Esophagus squamous epithelium (tissue), 5 donors: Measurements from ENCODE around the gene ZFPM1. TPM values are rescaled to one million over a fixed set of nuclear protein-coding genes. Genes with fewer than 3 reads are reported as not detected.

Experiments used
- DNase-seq: peaks from one replicate; lab custom pipeline; 2025; lab: John Stamatoyannopoulos, UW
- H3K27ac ChIP-seq, 4 donors: fragments of 200-600 bp; sonication (generic); one replicate each; pipeline ENCODE4 v1.5.1; 2016 to 2019; ENCODE audit warnings: mild to moderate bottlenecking in 1 of 4
- H3K27me3 ChIP-seq, 4 donors: fragments of 200-600 bp; sonication (generic); 1 replicate in 3 of 4; 2 replicates in 1 of 4; pipeline versions ENCODE4 v1.5.1 to v1.6.0; 2017 to 2021; ENCODE audit warnings: antibody characterized with exemption in 1 of 4
- H3K36me3 ChIP-seq, 3 donors: fragments of 200-600 bp; sonication (generic); one replicate each; pipeline ENCODE4 v1.5.1; 2016 to 2019
- H3K4me1 ChIP-seq, 3 donors: fragments of 200-600 bp; sonication (generic); one replicate each; pipeline ENCODE4 v1.5.1; 2017 to 2019
- H3K4me3 ChIP-seq, 4 donors: fragments of 200-600 bp; sonication (generic); 1 replicate in 3 of 4; 2 replicates in 1 of 4; pipeline ENCODE4 v1.5.1; 2016 to 2019; ENCODE audit warnings: mild to moderate bottlenecking in 2 of 4, moderate library complexity in 1 of 4
- H3K9me3 ChIP-seq, 3 donors: fragments of 200-600 bp; sonication (generic); one replicate each; pipeline ENCODE4 v1.5.1; 2016 to 2019
- POLR2A ChIP-seq, 4 donors: fragments of 450-650 bp; IDR thresholded peaks; one replicate each; pipeline ENCODE4 v1.6.1; 2017; ENCODE audit warnings: antibody characterized with exemption in 4 of 4, mild to moderate bottlenecking in 4 of 4, moderate library complexity in 3 of 4
- WGBS, 2 donors: methylation state at CpG; one replicate each; pipeline ENCODE4 v1.1.5; 2018; 5-methylcytosine and 5-hydroxymethylcytosine counted together
- intact Hi-C: fragments of 100-400 bp; cut with DNase I; formaldehyde crosslinking; loops from one replicate; pipeline ENCODE4 v1.15.0; 2022
- total RNA-seq, 4 donors: library from RNA; depleted of rRNA; stranded (reverse); fragments of >200 nt; gene quantifications; one replicate each; pipeline ENCODE4 v1.1.0, GENCODE V29; 2016
- TF ChIP-seq, protein P1 (sequence below), 6 experiments: fragments of 450-650 bp in 4 of 6; fragments of 200-600 bp in 2 of 6; sonication (generic) in 2 of 6; IDR thresholded peaks; one replicate each; pipeline ENCODE4 v1.5.1; 2016 to 2019; ENCODE audit warnings: antibody characterized with exemption in 6 of 6, mild to moderate bottlenecking in 4 of 6, moderate library complexity in 4 of 6
- donor health status: DM: yes; HTN: yes; CAD: no.

The ZFPM1 gene
- total RNA-seq, 4 donors from 2014 or later = 0.67 to 1.7 (median 1.2) TPM

DNA sequence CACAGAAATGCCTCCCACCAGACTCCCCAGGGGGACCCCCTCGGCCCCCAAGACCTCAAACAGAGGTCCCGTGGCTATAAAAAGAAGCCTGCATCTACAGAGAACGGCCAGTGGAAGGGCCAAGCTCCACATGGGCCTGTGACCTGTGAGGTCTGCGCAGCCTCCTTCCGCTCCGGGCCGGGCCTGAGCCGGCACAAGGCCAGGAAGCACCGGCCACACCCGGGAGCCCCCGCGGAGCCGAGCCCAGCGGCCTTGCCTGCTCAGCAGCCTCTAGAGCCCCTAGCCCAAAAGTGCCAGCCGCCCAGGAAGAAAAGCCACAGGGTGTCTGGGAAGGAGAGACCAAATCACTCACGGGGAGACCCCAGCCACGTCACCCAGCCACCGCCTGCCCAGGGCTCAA, 18.3 kb upstream of the ZFPM1 start:
- H3K9me3 ChIP-seq = no peaks in the 10 kb centered on the region

DNA sequence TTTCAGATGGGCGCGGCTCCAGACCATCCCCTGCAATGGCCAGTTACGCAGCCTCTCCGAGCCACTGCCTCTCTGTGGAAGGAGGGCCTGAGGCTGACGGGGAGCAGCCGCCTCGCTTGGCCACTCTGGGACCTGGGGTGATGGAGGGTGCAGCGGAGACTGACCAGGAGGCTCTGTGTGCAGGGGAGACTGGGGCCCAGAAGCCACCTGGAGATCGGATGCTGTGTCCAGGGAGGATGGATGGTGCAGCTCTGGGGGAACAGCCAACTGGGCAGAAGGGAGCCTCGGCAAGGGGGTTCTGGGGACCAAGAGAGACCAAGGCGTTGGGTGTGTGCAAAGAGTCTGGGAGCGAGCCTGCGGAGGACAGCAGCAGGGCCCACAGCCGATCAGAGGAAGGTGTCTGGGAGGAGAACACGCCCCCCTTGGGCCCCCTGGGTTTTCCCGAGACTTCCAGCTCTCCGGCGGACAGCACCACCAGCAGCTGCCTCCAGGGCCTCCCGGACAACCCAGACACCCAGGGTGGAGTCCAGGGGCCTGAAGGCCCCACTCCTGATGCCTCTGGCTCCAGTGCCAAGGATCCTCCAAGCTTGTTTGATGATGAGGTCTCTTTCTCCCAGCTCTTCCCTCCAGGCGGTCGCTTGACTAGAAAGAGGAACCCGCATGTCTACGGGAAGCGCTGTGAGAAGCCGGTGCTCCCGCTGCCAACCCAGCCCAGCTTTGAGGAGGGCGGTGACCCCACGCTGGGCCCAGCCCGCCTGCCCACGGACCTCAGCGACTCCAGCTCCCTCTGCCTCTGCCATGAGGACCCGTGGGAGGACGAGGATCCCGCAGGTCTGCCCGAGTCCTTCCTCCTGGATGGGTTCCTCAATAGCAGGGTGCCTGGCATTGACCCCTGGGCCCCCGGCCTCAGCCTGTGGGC, 17.4 kb upstream of the ZFPM1 start:
- Histone ChIP-seq H3K4me3 (no peak overlapping the region), H3K9me3 (no peaks in the 10 kb centered on the region), H3K27ac (no peak overlapping the region), H3K4me1 (peaks cover 4 to 16% (median 9%) of the 10 kb centered on the region in 3 donors), H3K36me3 (no peaks in the 10 kb centered on the region), H3K27me3 (peaks cover 0 to 72% (median 2%) of the 10 kb centered on the region in 4 donors)
- TF ChIP-seq POLR2A (IDR thresholded peaks at IDR 0.05) = no peak
- TF ChIP-seq, protein P1, sequence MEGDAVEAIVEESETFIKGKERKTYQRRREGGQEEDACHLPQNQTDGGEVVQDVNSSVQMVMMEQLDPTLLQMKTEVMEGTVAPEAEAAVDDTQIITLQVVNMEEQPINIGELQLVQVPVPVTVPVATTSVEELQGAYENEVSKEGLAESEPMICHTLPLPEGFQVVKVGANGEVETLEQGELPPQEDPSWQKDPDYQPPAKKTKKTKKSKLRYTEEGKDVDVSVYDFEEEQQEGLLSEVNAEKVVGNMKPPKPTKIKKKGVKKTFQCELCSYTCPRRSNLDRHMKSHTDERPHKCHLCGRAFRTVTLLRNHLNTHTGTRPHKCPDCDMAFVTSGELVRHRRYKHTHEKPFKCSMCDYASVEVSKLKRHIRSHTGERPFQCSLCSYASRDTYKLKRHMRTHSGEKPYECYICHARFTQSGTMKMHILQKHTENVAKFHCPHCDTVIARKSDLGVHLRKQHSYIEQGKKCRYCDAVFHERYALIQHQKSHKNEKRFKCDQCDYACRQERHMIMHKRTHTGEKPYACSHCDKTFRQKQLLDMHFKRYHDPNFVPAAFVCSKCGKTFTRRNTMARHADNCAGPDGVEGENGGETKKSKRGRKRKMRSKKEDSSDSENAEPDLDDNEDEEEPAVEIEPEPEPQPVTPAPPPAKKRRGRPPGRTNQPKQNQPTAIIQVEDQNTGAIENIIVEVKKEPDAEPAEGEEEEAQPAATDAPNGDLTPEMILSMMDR (IDR thresholded peaks at IDR 0.05) = no peak
- intact Hi-C loops = loop anchor here (5.0 kb wide), 1 partner anchor 238 kb away; no protein-coding TSS in a partner anchor
- WGBS, 2 donors = 81 to 92% methylated on average over 3 to 13 of the region's 36 CpGs
- no peak for DNase-seq

More for the DNA sequence above, 18.3 kb upstream of the ZFPM1 start:
- no CpG with 5 or more reads among the region's 18 CpGs for WGBS, 2 donors
- Histone ChIP-seq H3K27me3 (peaks cover 0 to 81% (median 8%) of the 10 kb centered on the region in 4 donors), H3K36me3 (no peaks in the 10 kb centered on the region), H3K27ac (no peak overlapping the region), H3K4me1 (peaks cover 7 to 26% (median 11%) of the 10 kb centered on the region in 3 donors), H3K4me3 (no peak overlapping the region)
- no peak for DNase-seq
- intact Hi-C loops = loop anchor here (5.0 kb wide), 1 partner anchor 237 kb away; no protein-coding TSS in a partner anchor
- no peak for TF ChIP-seq POLR2A (IDR thresholded peaks at IDR 0.05)
- TF ChIP-seq, protein P1 (IDR thresholded peaks at IDR 0.05) = no peak

- no peak overlapping the region for H3K27ac ChIP-seq
- H3K36me3 ChIP-seq = no peaks in the 10 kb centered on the region
- H3K27me3 ChIP-seq = peaks cover 0 to 72% (median 0%) of the 10 kb centered on the region in 4 donors
- intact Hi-C loops = loop anchor here (5.0 kb wide), 1 partner anchor 239 kb away; no protein-coding TSS in a partner anchor
- H3K9me3 ChIP-seq = no peaks in the 10 kb centered on the region
- no peak for DNase-seq
- peaks cover 0 to 7% (median 3%) of the 10 kb centered on the region in 3 donors for H3K4me1 ChIP-seq
- 87% methylated on average over 18 of the region's 36 CpGs; no CpG with 5 or more reads in 1 of the 2 donors for WGBS, 2 donors
- no peak for TF ChIP-seq POLR2A (IDR thresholded peaks at IDR 0.05)
- TF ChIP-seq, protein P1 (IDR thresholded peaks at IDR 0.05) = no peak
- H3K4me3 ChIP-seq = no peak overlapping the region
Observed at GRCh38 chr16:88436796-88437195, 16.3 kb upstream of the ZFPM1 start.

GRCh38 chr16:88437367-88437964, 15.6 kb upstream of the ZFPM1 start:
- no peak for TF ChIP-seq POLR2A (IDR thresholded peaks at IDR 0.05)
- TF ChIP-seq, protein P1 (IDR thresholded peaks at IDR 0.05) = peak; percentile 87 to 95 (median 90)
- intact Hi-C loops = loop anchor here (5.0 kb wide), 1 partner anchor 240 kb away; no protein-coding TSS in a partner anchor
- WGBS, 2 donors = 64% methylated on average over 11 of the region's 55 CpGs; no CpG with 5 or more reads in 1 of the 2 donors

More at GRCh38 chr16:88437367-88437964, 15.6 kb upstream of the ZFPM1 start:
- DNase-seq = no peak
- H3K9me3 ChIP-seq = no peaks in the 10 kb centered on the region
- H3K36me3 ChIP-seq = no peaks in the 10 kb centered on the region
- no peak overlapping the region for H3K27ac ChIP-seq
- peaks cover 0 to 72% (median 0%) of the 10 kb centered on the region in 4 donors for H3K27me3 ChIP-seq
- peaks cover 0 to 7% (median 3%) of the 10 kb centered on the region in 3 donors for H3K4me1 ChIP-seq
- no peak overlapping the region for H3K4me3 ChIP-seq
